Measurements from ENCODE around the gene HBEGF.

HBEGF gene

DNA sequence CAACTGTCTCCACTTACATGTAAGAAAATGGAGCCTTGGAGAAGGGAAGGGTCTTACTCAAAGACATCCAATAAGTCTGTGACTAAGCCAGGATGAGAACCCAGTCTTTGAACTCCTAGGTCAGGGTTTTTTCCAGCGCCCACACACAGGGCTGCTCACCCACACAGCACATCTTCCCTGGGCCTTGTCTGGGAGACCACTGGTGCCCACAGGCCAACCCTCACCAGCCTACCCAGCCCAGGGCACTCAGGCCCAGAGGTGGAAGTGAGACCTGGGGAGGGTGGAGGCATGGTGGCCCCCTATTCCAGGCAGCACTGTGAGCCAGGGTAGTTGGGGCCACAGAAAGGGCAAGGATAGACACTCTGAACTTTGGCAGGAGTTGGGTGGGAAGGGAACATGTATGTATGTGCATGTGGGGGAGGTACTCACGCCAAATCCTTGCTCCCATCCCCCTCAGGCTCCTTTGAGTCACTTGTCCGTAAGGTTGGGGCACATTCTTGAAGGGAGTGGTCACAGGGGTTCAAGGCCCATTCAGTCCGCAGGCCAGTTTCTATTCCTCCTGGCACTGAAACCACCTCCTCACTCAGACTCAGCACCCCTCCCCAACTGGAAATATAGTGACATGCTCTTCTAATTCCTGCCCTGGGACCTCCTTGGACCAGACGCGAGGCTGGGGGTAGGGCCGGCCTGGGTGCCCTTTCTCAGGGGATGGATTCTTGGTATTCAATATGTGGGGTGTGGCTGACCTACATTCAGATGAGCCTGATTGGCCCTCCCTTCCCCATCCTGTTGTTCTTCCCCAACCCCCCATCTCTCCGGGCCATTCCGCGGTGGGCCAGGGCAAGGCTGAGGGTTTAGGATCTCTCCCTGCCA, 10.7 kb upstream of the HBEGF start:
- peak; percentile 35 for DNase-seq (ENCODE audit: low read depth)
- TF ChIP-seq, protein P1, sequence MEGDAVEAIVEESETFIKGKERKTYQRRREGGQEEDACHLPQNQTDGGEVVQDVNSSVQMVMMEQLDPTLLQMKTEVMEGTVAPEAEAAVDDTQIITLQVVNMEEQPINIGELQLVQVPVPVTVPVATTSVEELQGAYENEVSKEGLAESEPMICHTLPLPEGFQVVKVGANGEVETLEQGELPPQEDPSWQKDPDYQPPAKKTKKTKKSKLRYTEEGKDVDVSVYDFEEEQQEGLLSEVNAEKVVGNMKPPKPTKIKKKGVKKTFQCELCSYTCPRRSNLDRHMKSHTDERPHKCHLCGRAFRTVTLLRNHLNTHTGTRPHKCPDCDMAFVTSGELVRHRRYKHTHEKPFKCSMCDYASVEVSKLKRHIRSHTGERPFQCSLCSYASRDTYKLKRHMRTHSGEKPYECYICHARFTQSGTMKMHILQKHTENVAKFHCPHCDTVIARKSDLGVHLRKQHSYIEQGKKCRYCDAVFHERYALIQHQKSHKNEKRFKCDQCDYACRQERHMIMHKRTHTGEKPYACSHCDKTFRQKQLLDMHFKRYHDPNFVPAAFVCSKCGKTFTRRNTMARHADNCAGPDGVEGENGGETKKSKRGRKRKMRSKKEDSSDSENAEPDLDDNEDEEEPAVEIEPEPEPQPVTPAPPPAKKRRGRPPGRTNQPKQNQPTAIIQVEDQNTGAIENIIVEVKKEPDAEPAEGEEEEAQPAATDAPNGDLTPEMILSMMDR (IDR thresholded peaks at IDR 0.05; ENCODE audit: insufficient read depth, low read depth, low read length, missing control alignments): no peak
- no peak overlapping the region for H3K4me3 ChIP-seq (ENCODE audit: low read depth, low read length)

DNA sequence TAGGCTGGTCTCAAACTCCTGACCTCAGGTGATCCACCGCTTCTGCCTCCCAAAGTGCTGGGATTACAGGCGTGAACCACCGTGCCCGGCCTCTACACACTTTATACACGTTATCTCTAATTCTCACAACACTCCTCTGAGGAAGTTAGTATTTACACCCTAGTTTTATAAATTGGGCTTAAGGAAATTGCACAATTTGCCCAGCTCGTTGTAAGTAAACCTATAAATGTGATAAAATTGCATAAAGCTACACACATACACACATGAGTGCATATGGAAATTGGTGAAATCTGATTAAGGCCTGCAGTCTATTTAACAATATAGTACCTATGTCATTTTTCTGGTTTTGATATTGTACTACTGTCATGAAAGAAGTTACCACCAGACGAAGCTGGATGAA, 9.1 kb upstream of the HBEGF start:
- DNase-seq (ENCODE audit: low read depth): no peak
- TF ChIP-seq, protein P1 (IDR thresholded peaks at IDR 0.05; ENCODE audit: insufficient read depth, low read depth, low read length, missing control alignments): no peak

DNA sequence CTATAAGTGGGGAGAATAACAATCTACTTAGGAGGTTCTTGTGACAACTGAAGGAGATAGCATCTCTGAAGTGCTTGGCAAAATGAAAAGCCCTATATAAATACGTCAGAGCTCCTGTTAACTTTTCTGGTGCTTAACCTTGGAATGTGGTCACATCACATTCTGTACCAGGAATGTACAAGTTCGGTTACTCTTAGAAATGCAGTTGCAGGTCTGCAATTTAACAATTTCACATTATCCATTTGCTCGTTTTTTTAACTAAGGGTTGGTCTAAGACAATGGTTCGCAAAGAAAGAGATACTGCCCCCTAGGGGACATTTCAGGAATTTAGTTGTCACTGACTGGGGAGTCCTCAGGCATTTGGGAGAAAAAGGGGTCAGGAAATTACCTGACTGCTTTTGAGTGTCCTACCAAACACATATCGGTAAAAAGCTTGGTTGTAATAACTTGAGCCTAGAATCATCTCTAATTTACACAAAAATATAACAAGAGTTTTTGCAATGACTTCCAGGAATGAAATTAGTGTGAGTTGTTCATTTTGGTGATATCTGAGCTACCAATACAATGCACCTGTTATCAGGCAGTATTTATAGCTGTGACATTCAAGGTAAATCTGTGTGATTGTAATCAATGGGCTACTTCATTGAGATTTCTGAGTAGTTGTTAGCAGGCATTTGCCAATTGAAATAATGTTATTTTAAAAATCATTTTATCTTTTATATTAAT, 5.4 kb upstream of the HBEGF start:
- peak; percentile 78 for DNase-seq (ENCODE audit: low read depth)
- H3K4me3 ChIP-seq (ENCODE audit: low read depth, low read length): no peak overlapping the region
- TF ChIP-seq, protein P1 (IDR thresholded peaks at IDR 0.05; ENCODE audit: insufficient read depth, low read depth, low read length, missing control alignments): peak; percentile 67

More for the DNA sequence above, 9.1 kb upstream of the HBEGF start:
- H3K4me3 ChIP-seq (ENCODE audit: low read depth, low read length): no peak overlapping the region

DNA sequence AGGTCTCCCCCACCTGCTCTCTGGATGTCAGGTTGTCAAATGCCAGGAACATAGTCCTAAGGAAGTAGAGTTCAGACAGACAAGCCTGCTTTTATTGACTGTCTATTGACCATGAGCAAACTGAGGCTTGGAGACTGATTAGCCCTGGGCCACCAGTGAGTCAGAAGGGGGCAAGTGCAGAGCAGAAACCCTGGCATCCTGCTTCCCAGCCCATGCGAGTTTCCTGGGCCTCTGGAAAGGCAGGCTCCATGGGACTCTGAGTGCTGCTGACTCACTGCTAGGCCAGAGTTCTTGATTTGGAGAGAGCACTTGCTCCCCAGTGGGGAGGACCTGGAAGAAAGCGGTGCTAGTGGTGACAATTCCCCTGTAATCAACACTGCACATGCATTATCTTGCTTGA, 2.8 kb upstream of the HBEGF start:
- TF ChIP-seq, protein P1 (IDR thresholded peaks at IDR 0.05; ENCODE audit: insufficient read depth, low read depth, low read length, missing control alignments): no peak
- H3K4me3 ChIP-seq (ENCODE audit: low read depth, low read length): no peak overlapping the region
- no peak for DNase-seq (ENCODE audit: low read depth)

DNA sequence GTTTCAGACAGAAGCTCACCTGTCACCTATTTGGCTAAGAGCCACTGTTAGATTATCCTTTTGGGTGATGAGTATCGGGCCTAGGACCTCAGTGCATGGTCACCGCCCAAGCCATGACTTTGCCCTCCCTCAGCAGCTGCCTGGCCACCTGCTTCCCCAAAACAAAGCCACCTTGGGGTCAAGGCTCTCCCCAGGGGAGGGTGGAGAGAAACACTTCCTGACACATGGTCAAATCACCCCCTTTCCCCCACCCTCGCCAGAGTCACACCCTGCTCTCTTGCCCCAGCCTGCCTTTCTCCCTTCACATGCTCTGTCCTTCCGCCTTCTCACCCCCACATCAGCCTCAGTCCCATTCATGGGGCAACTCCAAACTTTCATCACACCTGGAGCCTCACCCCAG, 1.7 kb upstream of the HBEGF start:
- H3K4me3 ChIP-seq (ENCODE audit: low read depth, low read length): no peak overlapping the region
- DNase-seq (ENCODE audit: low read depth): no peak
- TF ChIP-seq, protein P1 (IDR thresholded peaks at IDR 0.05; ENCODE audit: insufficient read depth, low read depth, low read length, missing control alignments): no peak

DNA sequence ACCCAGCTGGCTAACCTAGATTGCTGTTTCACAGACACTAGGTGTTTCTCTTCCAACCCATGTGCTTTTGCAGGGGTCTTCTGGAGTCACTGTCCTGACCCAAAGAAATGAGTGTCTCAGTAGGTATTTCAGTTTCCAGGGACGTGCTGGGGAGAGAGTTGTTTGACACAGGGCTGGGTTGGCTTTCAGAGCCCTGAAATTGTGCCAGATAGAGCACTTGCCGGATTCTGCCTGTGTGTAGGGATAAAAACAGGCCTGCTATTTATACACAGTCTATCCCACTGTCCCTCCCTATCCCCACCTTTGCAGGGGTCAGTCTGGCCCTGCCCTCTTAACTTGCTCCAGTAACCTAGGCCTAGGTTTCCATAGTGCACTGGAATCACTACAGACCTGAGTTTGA, 957 bp upstream of the HBEGF start:
- no peak for DNase-seq (ENCODE audit: low read depth)
- TF ChIP-seq, protein P1 (IDR thresholded peaks at IDR 0.05; ENCODE audit: insufficient read depth, low read depth, low read length, missing control alignments): no peak
- no peak overlapping the region for H3K4me3 ChIP-seq (ENCODE audit: low read depth, low read length)
